ENCODE results near the gene SRP72. TPM values are rescaled to one million over a fixed set of nuclear protein-coding genes. Genes with fewer than 3 reads are reported as not detected.

SRP72 gene, protein sequence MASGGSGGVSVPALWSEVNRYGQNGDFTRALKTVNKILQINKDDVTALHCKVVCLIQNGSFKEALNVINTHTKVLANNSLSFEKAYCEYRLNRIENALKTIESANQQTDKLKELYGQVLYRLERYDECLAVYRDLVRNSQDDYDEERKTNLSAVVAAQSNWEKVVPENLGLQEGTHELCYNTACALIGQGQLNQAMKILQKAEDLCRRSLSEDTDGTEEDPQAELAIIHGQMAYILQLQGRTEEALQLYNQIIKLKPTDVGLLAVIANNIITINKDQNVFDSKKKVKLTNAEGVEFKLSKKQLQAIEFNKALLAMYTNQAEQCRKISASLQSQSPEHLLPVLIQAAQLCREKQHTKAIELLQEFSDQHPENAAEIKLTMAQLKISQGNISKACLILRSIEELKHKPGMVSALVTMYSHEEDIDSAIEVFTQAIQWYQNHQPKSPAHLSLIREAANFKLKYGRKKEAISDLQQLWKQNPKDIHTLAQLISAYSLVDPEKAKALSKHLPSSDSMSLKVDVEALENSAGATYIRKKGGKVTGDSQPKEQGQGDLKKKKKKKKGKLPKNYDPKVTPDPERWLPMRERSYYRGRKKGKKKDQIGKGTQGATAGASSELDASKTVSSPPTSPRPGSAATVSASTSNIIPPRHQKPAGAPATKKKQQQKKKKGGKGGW
- total RNA-seq, result 100 to 1,000 TPM; 131 to 132 TPM

GRCh38 chr4:56467284-56468096 lies at the start of gene SRP72:
Gene SRP72, plus strand, starts transcription at chr4:56467617. Its CDS starts 19 bp downstream, at chr4:56467636.
- H3K4me1 Mint-ChIP-seq (ENCODE audit: low read depth), result peaks cover 41% of the 10 kb centered on the region
- CTCF ChIA-PET, result interaction anchor here (0.8 to 2.0 kb wide), 6 partner anchors 32 to 337 kb away, joined by 3 to 7 read pairs (median 4); partner anchors contain the start of genes PAICS and PPAT
- ATAC-seq, result peak; percentile 94
- peak; percentile 94 for DNase-seq
- peak within 1 kb of the TSS; percentile 100 for H3K27ac Mint-ChIP-seq
- H3K27me3 Mint-ChIP-seq (ENCODE audit: low read depth), result no peaks in the 10 kb centered on the region
- peak within 1 kb of the TSS; percentile 100 for H3K4me3 Mint-ChIP-seq
- peaks cover 44% of the 10 kb centered on the region for H3K36me3 Mint-ChIP-seq (ENCODE audit: low read depth)
- POLR2A ChIA-PET, result interaction anchor here (0.6 to 3.0 kb wide), 8 partner anchors 9 to 1379 kb away, joined by 3 to 33 read pairs (median 6); partner anchors contain the start of genes NOA1, PAICS and PPAT
- H3K9me3 Mint-ChIP-seq (ENCODE audit: insufficient read depth), result no peaks in the 10 kb centered on the region

- Mint-ChIP-seq H3K4me3 (no peak overlapping the region), H3K36me3 (ENCODE audit: low read depth) (peaks cover 7% of the 10 kb centered on the region), H3K27ac (no peak overlapping the region), H3K27me3 (ENCODE audit: low read depth) (no peaks in the 10 kb centered on the region), H3K9me3 (ENCODE audit: insufficient read depth) (no peaks in the 10 kb centered on the region), H3K4me1 (ENCODE audit: low read depth) (peaks cover 18% of the 10 kb centered on the region)
- CTCF ChIA-PET, result interaction anchor here (0.7 to 4.4 kb wide), 8 partner anchors 10 to 412 kb away, joined by 3 to 58 read pairs (median 6); partner anchors contain the start of genes PAICS and PPAT
- DNase-seq, result no peak
- POLR2A ChIA-PET, result interaction anchor here (2.2 kb wide), 1 partner anchor 37 kb away, joined by 12 read pairs; the partner anchor contains the start of gene AASDH
- ATAC-seq, result no peak
These were observed 43.2 kb upstream of the SRP72 start for GRCh38 chr4:56424176-56424575.

- ATAC-seq (no peak), DNase-seq (peak; percentile 55)
- POLR2A ChIA-PET, result interaction anchor here (1.0 to 2.2 kb wide), 3 partner anchors 10 to 41 kb away, joined by 3 to 12 read pairs (median 5); partner anchors contain the start of genes AASDH and PPAT
These were observed 42.5 kb upstream of the SRP72 start for GRCh38 chr4:56424697-56425514.

DNA sequence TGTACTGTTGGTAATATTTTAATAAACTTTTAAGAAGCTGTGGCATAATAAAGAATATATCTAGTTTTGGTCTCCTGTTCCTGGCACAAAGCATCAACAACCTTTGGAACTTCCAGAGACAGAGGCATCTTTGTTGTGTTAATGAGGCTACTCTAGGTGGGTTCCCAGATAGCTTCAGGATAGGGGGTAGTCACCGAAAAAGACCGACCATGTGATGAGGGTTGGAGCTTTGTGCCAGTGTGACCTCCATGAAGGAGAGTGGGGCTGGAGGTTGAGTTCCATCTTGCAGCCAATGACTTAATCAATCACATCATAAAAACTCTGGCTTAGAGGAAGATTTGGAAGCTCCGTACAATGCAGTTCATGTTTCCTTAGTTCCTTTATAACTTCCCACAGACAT lies 41.9 kb upstream of the SRP72 start:
- POLR2A ChIA-PET, result interaction anchor here (1.0 to 1.2 kb wide), 2 partner anchors 9 to 41 kb away, joined by 3 to 5 read pairs; partner anchors contain the start of gene PPAT
- peaks cover 20% of the 10 kb centered on the region for H3K4me1 Mint-ChIP-seq (ENCODE audit: low read depth)
- no peak for DNase-seq
- CTCF ChIA-PET, result interaction anchor here (0.6 to 4.4 kb wide), 19 partner anchors 9 to 411 kb away, joined by 3 to 58 read pairs (median 5); partner anchors contain the start of genes AASDH, PAICS and PPAT
- no peak overlapping the region for H3K27ac Mint-ChIP-seq
- H3K27me3 Mint-ChIP-seq (ENCODE audit: low read depth), result no peaks in the 10 kb centered on the region
- no peaks in the 10 kb centered on the region for H3K9me3 Mint-ChIP-seq (ENCODE audit: insufficient read depth)
- no peak for ATAC-seq
- H3K36me3 Mint-ChIP-seq (ENCODE audit: low read depth), result peaks cover 7% of the 10 kb centered on the region
- H3K4me3 Mint-ChIP-seq, result no peak overlapping the region

More at GRCh38 chr4:56424697-56425514, 42.5 kb upstream of the SRP72 start:
- Mint-ChIP-seq H3K27ac (no peak overlapping the region), H3K4me1 (ENCODE audit: low read depth) (peaks cover 20% of the 10 kb centered on the region), H3K4me3 (no peak overlapping the region), H3K27me3 (ENCODE audit: low read depth) (no peaks in the 10 kb centered on the region), H3K36me3 (ENCODE audit: low read depth) (peaks cover 7% of the 10 kb centered on the region), H3K9me3 (ENCODE audit: insufficient read depth) (no peaks in the 10 kb centered on the region)
- CTCF ChIA-PET, result interaction anchor here (0.6 to 4.4 kb wide), 20 partner anchors 10 to 412 kb away, joined by 3 to 58 read pairs (median 4); partner anchors contain the start of genes AASDH, PAICS and PPAT

GRCh38 chr4:56426273-56426672 lies 41.1 kb upstream of the SRP72 start:
- H3K36me3 Mint-ChIP-seq (ENCODE audit: low read depth), result peaks cover 7% of the 10 kb centered on the region
- POLR2A ChIA-PET, result no interaction called here
- CTCF ChIA-PET, result interaction anchor here (1.0 to 4.4 kb wide), 6 partner anchors 8 to 410 kb away, joined by 3 to 58 read pairs (median 5); partner anchors contain the start of genes PAICS and PPAT
- H3K4me1 Mint-ChIP-seq (ENCODE audit: low read depth), result peaks cover 23% of the 10 kb centered on the region
- no peaks in the 10 kb centered on the region for H3K9me3 Mint-ChIP-seq (ENCODE audit: insufficient read depth)
- no peaks in the 10 kb centered on the region for H3K27me3 Mint-ChIP-seq (ENCODE audit: low read depth)
- ATAC-seq, result no peak
- H3K4me3 Mint-ChIP-seq, result no peak overlapping the region
- no peak for DNase-seq
- H3K27ac Mint-ChIP-seq, result no peak overlapping the region

DNA sequence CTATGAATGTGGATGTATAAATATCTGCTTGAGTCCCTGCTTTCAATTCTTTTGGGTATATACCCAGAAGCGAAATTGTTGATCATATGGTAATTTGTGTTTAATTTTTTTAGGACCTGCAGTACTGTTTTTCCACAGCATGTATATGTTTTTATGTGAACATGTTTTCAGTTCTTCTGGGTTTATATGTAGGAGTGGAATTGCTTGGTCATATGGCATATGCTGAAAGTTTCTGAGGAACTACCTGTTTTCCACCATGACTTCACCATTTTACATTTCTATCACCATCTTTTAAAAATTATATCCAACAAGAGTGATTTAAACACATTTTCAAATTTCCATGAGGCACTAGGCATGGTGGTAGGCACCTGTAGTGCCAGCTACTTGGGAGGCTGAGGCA lies 40.2 kb upstream of the SRP72 start:
- Mint-ChIP-seq H3K27me3 (ENCODE audit: low read depth) (no peaks in the 10 kb centered on the region), H3K27ac (no peak overlapping the region), H3K9me3 (ENCODE audit: insufficient read depth) (no peaks in the 10 kb centered on the region), H3K4me3 (no peak overlapping the region), H3K36me3 (ENCODE audit: low read depth) (peaks cover 11% of the 10 kb centered on the region), H3K4me1 (ENCODE audit: low read depth) (peaks cover 32% of the 10 kb centered on the region)
- ChIA-PET POLR2A (no interaction called here), CTCF (no interaction called here)
- DNase-seq, result no peak
- ATAC-seq, result no peak

DNA sequence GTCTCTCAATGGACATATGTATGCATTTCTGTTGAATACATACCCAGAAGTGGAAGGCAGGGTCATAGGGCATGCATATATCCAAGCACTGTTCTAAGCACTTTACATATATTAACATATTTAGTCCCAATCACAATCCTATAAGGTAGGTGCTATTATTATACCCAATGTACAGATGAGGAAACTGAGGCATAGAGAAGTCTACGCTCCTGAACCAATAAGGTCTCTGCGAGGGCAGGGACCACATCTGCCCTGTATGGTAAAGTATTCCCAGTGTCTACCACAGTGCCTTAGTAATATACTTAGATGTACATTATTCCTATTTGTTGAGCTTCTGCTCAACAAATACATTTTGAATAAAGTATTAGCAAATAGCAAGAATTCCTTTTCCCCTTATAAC lies 37.2 kb upstream of the SRP72 start:
- peaks cover 17% of the 10 kb centered on the region for H3K36me3 Mint-ChIP-seq (ENCODE audit: low read depth)
- no peak for DNase-seq
- POLR2A ChIA-PET, result interaction anchor here (1.4 kb wide), 1 partner anchor 43 kb away, joined by 4 read pairs; the partner anchor contains the start of gene AASDH
- no peak for ATAC-seq
- H3K27ac Mint-ChIP-seq, result no peak overlapping the region
- H3K27me3 Mint-ChIP-seq (ENCODE audit: low read depth), result no peaks in the 10 kb centered on the region
- H3K4me1 Mint-ChIP-seq (ENCODE audit: low read depth), result peaks cover 45% of the 10 kb centered on the region
- H3K4me3 Mint-ChIP-seq, result no peak overlapping the region
- H3K9me3 Mint-ChIP-seq (ENCODE audit: insufficient read depth), result no peaks in the 10 kb centered on the region
- CTCF ChIA-PET, result no interaction called here

DNA sequence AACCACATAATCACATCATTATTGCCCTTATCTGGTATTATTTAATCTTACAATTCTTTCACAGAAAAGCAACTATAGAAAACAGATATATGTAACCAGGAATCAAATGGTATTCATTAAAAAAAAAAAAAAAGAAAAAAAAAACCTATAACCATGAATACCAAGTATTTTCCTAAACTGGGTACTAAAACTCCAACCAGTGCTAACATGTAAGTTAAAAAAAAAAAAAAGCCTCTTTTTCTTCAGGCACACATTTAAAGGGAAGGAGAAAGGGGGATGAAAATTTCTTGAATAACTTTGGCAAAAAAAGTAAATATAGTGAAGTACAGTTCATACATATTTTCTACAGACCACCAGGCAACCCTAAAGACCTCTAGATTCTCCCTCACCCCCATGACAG lies 34.1 kb upstream of the SRP72 start:
- no peak for ATAC-seq
- Mint-ChIP-seq H3K27me3 (ENCODE audit: low read depth) (no peaks in the 10 kb centered on the region), H3K9me3 (ENCODE audit: insufficient read depth) (no peaks in the 10 kb centered on the region), H3K27ac (no peak overlapping the region), H3K36me3 (ENCODE audit: low read depth) (peaks cover 20% of the 10 kb centered on the region), H3K4me3 (peak overlapping the region; percentile 87), H3K4me1 (ENCODE audit: low read depth) (peaks cover 36% of the 10 kb centered on the region)
- ChIA-PET CTCF (interaction anchor here (4.4 kb wide), 1 partner anchor 9 kb away, joined by 58 read pairs; no protein-coding TSS in a partner anchor), POLR2A (interaction anchor here (0.7 to 2.0 kb wide), 3 partner anchors 8 to 489 kb away, joined by 4 to 5 read pairs (median 5); partner anchors contain the start of gene AASDH)
- DNase-seq, result no peak

DNA sequence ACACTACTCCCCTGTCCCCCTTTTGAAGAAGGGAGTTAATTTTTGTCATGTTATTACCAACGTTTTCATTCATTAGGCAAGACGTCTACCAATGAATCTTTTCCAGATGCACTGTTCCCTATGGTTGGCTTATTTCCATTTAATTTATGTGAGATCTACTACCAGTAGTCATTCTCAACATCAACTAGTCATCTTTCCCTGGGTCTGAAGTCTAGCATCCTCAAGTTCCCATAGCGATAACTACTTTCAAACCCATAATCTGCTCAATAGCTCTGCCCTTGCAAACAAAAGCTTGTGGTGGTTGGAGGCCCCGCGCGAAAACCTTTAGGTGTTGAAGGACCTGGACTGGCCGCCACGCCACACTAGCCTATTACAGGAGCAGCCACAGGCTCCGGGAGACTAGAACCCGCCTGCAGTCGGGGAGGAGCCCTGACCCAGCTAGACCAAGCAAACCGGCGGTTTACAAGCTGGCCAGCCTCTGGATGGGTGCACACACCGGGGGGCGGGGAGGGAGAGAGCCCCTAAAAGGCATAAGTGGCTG lies 32.7 kb upstream of the SRP72 start:
- ChIA-PET CTCF (interaction anchor here (0.8 to 4.4 kb wide), 12 partner anchors 10 to 543 kb away, joined by 3 to 58 read pairs (median 6); partner anchors contain the start of genes AASDH, CEP135 and NOA1), POLR2A (interaction anchor here (2.0 to 3.9 kb wide), 7 partner anchors 9 to 544 kb away, joined by 5 to 59 read pairs (median 20); partner anchors contain the start of genes AASDH, NOA1, POLR2B and SRP72)
- Mint-ChIP-seq H3K36me3 (ENCODE audit: low read depth) (peaks cover 29% of the 10 kb centered on the region), H3K9me3 (ENCODE audit: insufficient read depth) (no peaks in the 10 kb centered on the region), H3K27ac (peak overlapping the region; percentile 92), H3K4me1 (ENCODE audit: low read depth) (peaks cover 45% of the 10 kb centered on the region), H3K27me3 (ENCODE audit: low read depth) (no peaks in the 10 kb centered on the region), H3K4me3 (peak overlapping the region; percentile 87)
- ATAC-seq (peak; percentile 3), DNase-seq (peak; percentile 51)
